NCI-H460 (cell line): ENCODE data around the gene C1orf105. TPM values are rescaled to one million over a fixed set of nuclear protein-coding genes. Genes with fewer than 3 reads are reported as not detected.
"Not testable (repeated sequence)": the region's sequence is repeated elsewhere in the genome, so short reads cannot be mapped to it uniquely, and the experiment has no call there.

ENCODE experiments used
- DNase-seq: peaks from one replicate; pipeline ENCODE4 v3.0.0-alpha.2; 2016; ENCODE audit warnings: low read depth; ENCODE audit errors: extremely low read depth
- total RNA-seq: library from RNA; depleted of rRNA; stranded (reverse); fragments of >200 nt; shearing (Covaris generic); gene quantifications from 2 replicates; pipeline ENCODE4 v1.2.3, GENCODE V29; 2014

C1orf105 gene
- total RNA-seq, 1 experiment from 2014 or later, result not detected

GRCh38 chr1:172482044-172482443, 61.6 kb downstream of the C1orf105 start:
- DNase-seq, result no peak

GRCh38 chr1:172483448-172483847, 63.0 kb downstream of the C1orf105 start:
- DNase-seq, result no peak

GRCh38 chr1:172484252-172484651, 63.8 kb downstream of the C1orf105 start:
- no peak for DNase-seq

GRCh38 chr1:172485626-172486025, 65.1 kb downstream of the C1orf105 start:
- no peak for DNase-seq

- DNase-seq, result no peak
These were observed 66.4 kb downstream of the C1orf105 start for GRCh38 chr1:172486805-172487454.

- no peak for DNase-seq
These were observed 67.1 kb downstream of the C1orf105 start for GRCh38 chr1:172487550-172487949.

- DNase-seq, result no peak
These were observed 67.9 kb downstream of the C1orf105 start for GRCh38 chr1:172488393-172488792.

GRCh38 chr1:172489847-172490246, 69.4 kb downstream of the C1orf105 start:
- peak; percentile 31 for DNase-seq

- DNase-seq, result no peak
These were observed 71.9 kb downstream of the C1orf105 start for GRCh38 chr1:172492421-172492820.

GRCh38 chr1:172494166-172494565, 73.7 kb downstream of the C1orf105 start:
- no peak for DNase-seq

- DNase-seq, result not testable (repeated sequence)
These were observed 75.6 kb downstream of the C1orf105 start for GRCh38 chr1:172496127-172496526.

GRCh38 chr1:172496678-172497077, 76.2 kb downstream of the C1orf105 start:
- no peak for DNase-seq

GRCh38 chr1:172497230-172497629, 76.7 kb downstream of the C1orf105 start:
- peak; percentile 18 for DNase-seq

GRCh38 chr1:172498857-172499256, 78.4 kb downstream of the C1orf105 start:
- DNase-seq, result no peak

GRCh38 chr1:172499636-172500141, 79.2 kb downstream of the C1orf105 start:
- DNase-seq, result peak; percentile 9

GRCh38 chr1:172500207-172500606, 79.7 kb downstream of the C1orf105 start:
- no peak for DNase-seq

- DNase-seq, result no peak
These were observed 87.3 kb downstream of the C1orf105 start for GRCh38 chr1:172507741-172508140.

- no peak for DNase-seq
These were observed 90.0 kb downstream of the C1orf105 start for GRCh38 chr1:172510479-172510878.

- DNase-seq, result no peak
These were observed 92.1 kb downstream of the C1orf105 start for GRCh38 chr1:172512591-172512990.

GRCh38 chr1:172513479-172513878, 93.0 kb downstream of the C1orf105 start:
- DNase-seq, result no peak

GRCh38 chr1:172514108-172514507, 93.6 kb downstream of the C1orf105 start:
- DNase-seq, result no peak

- DNase-seq, result no peak
These were observed 95.0 kb downstream of the C1orf105 start for GRCh38 chr1:172515436-172515835.

- DNase-seq, result no peak
These were observed 95.4 kb downstream of the C1orf105 start for GRCh38 chr1:172515927-172516326.
